GM18519 (cell line): ENCODE measurements around the gene TMEM9.

Experiments used
- ATAC-seq: cut with Tn5 transposase; IDR thresholded peaks from one replicate; pipeline ENCODE4 v1.9.1; 2021; ENCODE audit warnings: mild to moderate bottlenecking, moderate library complexity; ENCODE audit not compliant: unreplicated experiment, low FRiP score

The TMEM9 gene

DNA sequence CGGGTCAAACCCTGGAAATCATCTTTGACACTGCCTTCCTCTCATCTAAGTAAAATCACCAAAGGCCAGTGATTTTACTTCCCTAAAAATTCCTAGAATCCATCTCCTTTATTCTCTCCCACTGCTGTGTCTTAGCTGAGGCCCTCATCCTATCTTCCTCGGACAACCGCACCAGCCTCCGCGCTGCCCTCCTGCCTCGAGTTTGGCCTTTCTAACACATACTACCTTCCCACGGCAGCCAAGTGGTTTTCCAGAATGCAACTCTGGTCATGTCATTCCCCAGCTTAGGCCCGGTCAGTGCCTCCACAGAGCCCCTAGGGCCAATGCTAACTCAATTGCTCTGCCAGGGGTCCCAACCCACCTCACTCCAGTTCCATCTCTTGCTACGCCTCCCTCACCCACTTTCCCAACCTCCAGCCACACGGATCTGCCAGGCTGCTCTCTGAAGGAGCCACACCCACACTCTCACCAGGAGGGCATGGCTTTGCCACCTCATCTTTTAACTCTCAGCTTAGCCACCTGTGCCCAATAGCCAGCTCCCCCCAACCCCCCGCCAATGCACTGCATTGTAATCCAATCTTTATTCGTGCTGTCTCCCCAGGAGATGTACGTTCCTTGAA lies 6.8 kb downstream of the TMEM9 start:
- no peak for ATAC-seq

GRCh38 chr1:201146626-201147390 lies 7.5 kb downstream of the TMEM9 start:
- no peak for ATAC-seq

DNA sequence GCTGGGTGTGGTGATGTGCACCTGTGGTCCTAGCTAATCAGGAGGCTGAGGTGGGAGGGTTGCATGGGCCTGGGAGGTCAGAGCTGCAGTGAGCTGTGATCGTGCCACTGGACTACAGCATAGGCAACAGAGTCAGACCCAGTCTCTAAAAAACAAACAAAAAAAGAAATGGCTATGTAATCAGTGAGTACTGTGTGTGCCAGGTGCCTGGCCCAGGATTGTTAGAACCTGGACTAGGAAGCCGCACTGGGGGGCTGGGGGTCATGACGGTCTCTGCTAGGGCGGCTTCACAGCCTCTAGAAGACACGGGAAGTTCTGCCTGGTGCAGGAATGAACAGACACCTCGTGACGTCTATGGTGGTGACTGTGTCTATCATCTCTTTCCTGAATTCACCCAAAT lies 8.5 kb downstream of the TMEM9 start:
- no peak for ATAC-seq

GRCh38 chr1:201145132-201145531 lies 9.1 kb downstream of the TMEM9 start:
- ATAC-seq, result no peak

- ATAC-seq, result no peak
Measured at GRCh38 chr1:201144701-201145100, 9.6 kb downstream of the TMEM9 start.

- ATAC-seq, result no peak
Measured at GRCh38 chr1:201143726-201144635, 10.3 kb downstream of the TMEM9 start.

- no peak for ATAC-seq
Measured at GRCh38 chr1:201142849-201143725, 11.2 kb downstream of the TMEM9 start.

DNA sequence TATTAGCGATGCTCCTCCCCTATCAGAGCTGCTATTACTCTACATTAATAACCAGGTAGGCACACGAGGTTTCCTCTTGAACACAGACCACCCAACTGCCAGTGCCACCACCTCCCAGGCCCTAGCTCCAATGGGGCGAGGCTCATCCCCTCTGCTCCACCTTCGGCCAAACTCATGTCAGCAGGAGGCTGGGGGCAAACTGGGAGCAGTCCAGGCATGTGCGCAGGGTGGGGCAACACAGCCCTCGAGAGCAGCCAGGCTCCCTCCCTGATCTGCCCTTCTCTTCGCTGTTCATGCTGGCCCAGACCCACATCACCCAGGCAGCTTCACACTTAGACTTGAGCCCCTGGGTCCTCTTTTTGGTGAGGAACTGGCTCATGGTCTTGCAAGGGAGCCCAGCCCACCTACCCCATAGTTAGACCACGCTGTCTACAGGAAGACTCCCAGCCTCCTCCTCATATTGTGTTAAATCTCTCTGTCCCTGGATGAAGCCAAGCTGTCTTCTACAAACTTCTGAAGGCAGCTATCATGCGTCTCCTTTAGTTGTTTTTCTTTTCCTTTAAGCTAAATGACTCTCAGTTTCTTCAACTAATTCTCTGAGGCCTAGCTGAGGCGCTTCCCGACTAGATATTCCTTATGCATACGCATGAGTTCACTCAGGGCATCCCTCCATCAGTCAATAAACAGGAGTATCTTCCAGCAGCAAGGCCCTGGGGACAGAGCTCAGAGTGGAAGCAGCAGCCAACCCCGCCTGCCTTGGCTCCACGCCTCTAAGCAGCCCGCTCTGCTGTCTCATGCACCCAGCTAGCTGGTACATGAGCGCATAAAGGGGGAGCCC lies 12.0 kb downstream of the TMEM9 start:
- no peak for ATAC-seq

DNA sequence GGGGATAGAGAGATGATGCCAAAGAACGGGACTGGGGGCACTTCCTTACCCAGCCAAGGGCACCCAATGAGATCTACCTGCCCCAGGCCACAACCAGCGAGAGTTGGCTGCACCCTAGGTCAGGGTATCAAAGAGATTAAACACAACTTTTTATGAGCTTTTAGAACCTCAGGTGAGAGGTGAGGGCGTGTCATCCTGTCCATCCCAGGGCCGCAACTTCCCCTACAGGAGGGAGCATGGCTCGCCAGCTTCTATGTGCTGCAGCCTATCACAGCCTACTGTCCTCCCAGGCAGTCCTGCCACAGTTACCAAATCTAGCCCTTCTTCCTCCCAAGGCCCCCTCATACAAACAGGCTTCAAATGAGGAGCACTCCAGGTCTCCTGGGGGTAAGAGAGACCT lies 12.9 kb downstream of the TMEM9 start:
- ATAC-seq, result no peak

DNA sequence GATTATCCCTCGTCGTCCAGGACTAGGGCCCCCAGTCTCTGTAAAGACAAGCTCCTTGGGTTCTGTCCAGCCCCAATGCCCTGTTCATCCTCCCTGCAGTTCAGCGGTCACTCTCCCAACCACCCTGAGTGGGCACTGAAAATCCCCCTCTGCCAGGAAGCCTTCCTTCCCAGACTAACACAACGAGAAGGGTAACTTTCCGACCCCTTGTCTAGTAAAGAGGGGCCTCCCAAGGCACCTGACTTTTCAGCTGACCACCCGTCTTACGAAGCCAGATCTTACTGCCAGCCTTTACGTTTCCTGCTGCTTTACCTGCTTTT lies 13.4 kb downstream of the TMEM9 start:
- no peak for ATAC-seq

GRCh38 chr1:201140235-201140940 lies 13.9 kb downstream of the TMEM9 start:
- no peak for ATAC-seq

GRCh38 chr1:201139756-201140155 lies 14.5 kb downstream of the TMEM9 start:
- ATAC-seq, result no peak

DNA sequence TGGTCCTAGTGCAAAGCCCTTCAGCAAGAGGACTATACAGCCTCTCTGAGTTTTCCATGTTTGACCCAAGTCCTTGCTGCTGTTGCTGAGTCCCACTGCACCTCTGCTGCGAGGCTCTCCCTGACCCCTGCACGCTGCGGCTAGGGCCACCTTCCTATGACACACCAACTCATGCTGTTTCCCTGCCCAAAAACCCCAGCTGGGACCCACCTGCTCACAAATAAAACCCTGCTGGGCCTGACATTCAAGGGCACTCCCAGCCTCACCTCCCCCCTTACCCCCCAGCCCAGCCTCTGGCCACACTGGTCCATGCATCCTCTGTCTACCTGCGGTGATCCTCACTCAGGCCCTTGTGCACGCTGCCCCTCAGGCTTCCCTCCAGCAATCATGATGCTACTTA lies 15.0 kb downstream of the TMEM9 start:
- no peak for ATAC-seq

- ATAC-seq, result no peak
Measured at GRCh38 chr1:201138311-201138840, 15.9 kb downstream of the TMEM9 start.

GRCh38 chr1:201137579-201138310 lies 16.5 kb downstream of the TMEM9 start:
- ATAC-seq, result no peak

DNA sequence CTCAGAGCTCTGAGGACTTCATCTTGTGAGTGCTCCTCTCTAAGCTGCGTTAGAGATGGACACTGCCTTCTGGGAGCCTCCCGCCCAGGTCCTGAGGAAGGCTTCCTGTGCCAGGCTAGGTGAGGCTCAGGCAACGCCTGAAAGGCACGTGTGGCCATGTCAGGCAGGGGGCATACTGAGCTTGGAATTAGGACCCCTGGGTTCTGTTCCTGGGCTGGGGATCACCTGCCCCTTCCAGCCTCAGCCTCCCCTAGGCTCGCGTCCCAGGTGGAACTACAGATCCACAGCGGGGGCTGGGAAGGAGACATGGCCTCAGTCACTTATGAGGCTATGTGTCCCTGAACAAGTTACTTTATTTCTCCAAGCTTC lies 17.3 kb downstream of the TMEM9 start:
- ATAC-seq, result no peak

GRCh38 chr1:201136355-201137023 lies 17.8 kb downstream of the TMEM9 start:
- no peak for ATAC-seq

- no peak for ATAC-seq
Measured at GRCh38 chr1:201134405-201134804, 19.9 kb downstream of the TMEM9 start.
